ENCODE data around the gene HTRA2.
"Not testable (repeated sequence)": the region's sequence is repeated elsewhere in the genome, so short reads cannot be mapped to it uniquely, and the experiment has no call there.

HTRA2 gene

DNA sequence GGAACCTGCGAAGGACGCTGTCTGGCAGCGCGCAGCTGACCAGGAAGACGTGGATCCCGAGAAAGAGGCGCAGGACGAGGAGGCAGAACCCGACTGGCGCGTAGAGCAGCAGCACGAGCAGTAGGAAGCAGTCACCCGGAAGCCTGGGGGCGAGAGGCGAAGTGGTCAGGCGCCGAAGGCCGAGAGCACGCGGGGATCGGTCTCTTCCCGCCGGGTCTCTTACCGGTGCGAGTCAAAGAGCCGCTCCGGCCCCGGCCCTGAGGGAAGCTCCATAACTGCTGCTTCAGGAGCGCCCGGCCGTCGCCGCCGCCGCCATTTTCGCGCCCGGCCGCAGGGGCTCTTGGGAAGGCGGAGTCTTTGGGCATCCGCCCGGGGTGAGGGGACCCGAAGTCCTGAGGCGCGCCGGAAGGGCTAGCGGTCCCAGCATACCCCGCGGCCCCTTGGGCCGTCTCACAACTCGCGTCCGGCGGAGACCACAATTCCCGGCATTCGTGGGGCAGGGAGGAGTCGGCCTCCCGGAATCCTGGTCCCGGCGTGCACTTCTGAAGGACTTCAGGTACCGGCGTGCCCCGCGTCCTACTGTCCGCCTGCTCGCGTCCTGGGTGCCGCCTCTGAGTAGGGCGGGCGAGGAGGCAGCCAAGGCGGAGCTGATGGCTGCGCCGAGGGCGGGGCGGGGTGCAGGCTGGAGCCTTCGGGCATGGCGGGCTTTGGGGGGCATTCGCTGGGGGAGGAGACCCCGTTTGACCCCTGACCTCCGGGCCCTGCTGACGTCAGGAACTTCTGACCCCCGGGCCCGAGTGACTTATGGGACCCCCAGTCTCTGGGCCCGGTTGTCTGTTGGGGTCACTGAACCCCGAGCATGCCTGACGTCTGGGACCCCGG, at the start of gene HTRA2, which contains the start of gene AUP1:
Gene HTRA2, plus strand, starts transcription at position 577 of the 882 bp plus-strand sequence. Its CDS starts 74 bp downstream, at position 651.
Gene AUP1, minus strand, starts transcription at position 350 of the 882 bp plus-strand sequence. Its CDS starts 77 bp downstream, at position 273.
- peak; percentile 84 to 87 for DNase-seq

DNA sequence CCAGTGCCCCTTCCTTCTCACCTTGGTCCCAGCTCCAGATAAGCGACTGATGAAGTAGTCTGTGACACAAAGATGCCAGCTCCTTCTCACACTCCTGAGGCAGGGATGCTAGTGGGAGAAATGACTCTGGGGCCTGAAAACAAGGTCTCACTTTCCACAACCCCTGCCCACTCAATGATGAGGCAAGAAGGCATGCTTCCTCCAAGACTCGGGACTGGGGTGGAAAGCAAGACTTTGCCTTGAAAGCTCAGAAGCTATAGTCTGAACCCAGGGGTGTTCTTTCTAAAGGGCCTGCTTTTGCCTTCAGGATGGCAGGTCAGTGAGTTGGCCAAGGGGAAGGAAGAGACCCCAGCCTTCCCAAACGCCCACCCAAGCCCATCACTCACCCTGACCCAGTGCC, 48.3 kb upstream of the HTRA2 start:
- DNase-seq: no peak

DNA sequence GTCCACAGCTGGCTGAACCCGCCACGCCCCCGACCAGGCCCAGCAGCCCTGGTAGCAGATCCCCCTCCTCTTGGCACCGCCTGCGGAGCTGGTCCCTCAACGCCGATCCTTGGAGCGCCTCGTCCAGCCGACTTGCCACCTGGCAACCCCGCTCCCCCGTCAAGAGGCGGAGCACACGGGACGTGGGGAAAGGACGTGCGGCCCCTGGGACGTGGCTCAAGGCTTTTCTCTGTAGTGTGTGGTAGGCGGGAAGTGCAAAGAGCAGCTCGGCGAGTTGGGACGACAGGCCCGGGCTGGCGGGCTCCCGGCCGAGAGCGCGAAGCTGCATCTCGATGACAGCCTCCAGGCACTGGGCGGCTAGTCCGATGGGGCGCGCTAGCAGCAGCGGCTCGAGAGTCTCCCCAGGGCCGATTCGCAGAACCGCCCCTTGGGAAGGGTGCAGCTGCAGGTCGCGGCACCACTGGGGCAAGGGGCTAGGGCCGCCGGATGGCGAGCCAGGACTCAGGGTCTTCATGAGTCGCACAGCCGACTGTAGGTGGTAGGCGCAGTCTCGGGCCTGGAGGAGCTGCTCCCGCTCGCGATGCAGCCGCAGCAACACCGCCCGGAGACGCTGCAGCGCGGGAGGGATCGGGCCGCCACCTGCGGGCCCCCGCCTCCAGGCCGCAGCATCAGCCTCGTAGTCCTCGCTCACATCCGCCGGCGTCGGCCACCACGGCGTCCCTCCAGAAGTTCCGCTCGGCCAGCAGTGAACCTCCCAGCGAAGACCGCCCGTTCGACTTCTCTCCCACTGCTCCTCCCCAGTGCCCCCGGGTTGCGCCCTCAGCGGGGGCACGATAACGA, 47.6 kb upstream of the HTRA2 start:
- DNase-seq: peak in 1 of 2 experiments; percentile 49

DNA sequence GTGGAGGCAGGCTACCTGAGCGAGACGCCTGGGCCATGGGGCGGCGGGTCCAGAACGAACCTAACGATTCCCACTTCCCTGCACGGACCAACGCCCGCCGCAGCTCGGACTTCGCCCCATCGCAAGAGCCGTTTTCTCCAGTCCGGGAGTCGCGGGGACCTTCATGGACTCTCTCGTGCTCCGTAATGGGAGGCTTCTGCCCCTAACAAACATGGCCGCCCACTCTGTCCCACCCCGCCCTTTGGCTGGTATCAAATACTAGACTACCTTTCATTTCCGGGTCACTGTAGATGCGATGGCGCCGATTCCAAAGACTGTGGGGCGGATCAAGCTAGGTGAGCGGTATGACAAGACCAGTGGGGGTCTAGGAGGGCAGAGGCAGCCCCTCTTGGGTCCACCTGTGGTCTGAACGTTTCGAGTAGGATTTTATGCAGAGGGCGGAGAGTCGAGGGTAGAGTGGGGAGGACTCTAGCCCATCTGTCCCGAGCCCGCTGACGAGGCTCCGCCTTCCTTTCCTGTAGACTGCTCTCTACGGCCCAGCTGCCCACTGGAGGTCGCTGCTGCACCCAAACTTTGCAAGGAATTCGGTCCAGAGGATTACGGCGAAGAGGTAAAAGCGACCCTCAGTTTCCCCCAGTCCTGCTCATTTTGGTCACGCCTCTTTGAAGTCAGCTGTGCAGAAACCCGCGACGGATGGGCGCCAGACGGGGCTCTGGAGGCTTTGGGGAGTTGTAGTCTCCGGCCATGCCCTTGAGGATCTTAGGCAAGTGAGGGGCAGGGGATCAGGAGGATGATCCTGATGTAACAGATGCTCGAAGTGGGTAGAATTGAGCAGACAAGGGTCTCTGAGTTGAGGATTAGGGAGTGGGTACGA, 46.7 kb upstream of the HTRA2 start, which contains the start of the genes CCDC142 and TTC31:
Gene CCDC142, minus strand, starts transcription at position 198 of the 874 bp plus-strand sequence. Its CDS starts 161 bp downstream, at position 37.
Gene TTC31, plus strand, starts transcription at position 281 of the 874 bp plus-strand sequence. Its CDS starts 15 bp downstream, at position 296.
- peak; percentile 87 to 94 for DNase-seq

DNA sequence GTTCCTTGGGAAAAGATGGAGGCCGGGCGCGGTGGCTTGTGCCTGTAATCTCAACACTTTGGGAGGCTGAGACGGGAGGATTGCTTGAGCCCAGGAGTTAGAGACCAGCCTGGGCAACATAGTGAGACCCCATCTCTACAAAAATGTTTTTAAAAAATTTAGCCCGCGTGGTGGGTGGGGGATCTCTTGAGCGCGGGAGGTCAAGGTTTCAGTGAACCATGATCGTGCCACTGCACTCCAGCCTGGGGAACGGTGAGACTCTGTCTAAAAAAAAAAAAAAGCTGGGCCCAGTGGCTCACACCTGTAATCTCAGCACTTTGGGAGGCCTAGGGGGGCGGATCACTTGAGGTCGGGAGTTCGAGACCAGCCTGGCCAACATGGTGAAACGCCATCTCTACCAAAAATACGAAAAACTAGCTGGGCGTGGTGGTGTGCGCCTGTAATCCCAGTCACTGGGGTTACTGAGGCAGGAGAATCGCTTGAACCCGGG, 46.0 kb upstream of the HTRA2 start:
- not testable (repeated sequence) for DNase-seq

DNA sequence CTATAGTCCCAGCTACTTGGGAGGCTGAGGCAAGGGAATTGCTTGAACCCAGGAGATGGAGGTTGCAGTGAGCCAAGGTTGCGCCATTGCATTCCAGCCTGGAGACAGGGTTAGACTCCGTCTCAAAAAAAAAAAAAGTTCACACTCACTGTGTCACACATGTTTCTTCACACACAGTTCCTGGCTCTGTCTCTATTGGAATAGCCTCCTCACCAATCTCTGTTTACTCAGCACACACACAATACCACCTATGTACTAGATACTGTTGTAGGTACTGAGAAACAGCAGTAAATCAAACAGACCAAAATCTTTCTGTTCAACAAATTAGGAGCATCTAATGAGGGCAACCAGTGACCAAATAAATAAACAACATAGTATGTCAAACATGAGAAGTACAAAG, 43.6 kb upstream of the HTRA2 start:
- DNase-seq: no peak

DNA sequence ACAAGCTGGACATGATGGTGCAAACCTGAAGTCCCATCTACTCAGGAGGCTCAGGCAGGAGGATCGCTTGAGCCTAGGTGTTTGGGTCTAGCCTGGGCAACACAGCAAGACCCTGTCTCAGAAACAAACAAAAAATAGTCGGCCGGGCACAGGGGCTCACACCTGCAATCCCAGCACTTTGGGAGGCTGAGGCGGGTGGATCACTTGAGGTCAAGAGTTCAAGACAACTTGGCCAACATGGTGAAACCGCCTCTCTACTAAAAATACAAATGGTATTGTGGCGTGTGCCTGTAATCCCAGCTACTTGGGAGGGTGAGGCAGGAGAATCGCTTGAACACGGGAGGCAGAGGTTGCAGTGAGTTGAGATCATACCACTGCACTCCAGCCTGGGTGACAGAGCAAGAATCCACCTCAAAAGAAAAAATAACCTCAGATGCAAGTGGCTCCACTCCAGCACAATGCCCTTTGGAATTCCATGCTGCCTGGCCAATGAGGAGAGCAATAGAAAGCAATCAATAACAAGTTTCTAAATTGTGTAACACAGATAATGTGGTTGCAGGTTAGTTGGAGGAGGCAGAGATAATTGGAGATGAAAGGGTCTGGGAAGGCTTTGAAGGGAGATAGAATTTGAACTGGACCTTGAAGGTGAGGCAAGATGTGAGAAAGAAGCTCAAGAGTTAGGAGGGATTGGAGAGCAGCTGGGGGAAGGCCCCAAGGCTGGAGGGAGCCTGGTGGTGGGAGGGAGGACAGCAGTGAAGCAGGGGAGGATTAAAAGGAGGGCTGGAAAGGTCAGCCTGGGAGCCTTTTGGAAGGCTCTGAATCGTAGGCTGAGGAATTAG, 40.9 kb upstream of the HTRA2 start:
- no peak for DNase-seq

DNA sequence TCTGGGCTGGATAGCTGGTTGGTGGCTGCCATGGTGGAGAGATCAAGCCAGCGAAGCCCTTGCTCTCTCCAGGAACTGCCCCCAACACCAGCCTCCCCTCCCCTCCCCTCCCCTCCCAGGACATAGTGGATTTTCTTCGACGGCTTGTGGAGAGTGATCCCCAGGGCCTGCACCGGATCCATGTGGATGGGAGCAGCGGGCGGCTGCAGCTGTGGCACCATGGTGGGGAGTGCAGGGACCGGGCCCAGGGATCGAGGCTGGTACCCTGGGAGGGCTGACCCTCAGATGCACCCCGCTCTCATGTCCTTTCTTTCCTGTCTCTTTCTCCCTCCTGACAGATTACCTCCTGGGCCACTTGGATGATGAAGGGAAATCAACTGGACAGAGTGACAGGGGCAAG, 39.8 kb upstream of the HTRA2 start:
- DNase-seq: no peak

DNA sequence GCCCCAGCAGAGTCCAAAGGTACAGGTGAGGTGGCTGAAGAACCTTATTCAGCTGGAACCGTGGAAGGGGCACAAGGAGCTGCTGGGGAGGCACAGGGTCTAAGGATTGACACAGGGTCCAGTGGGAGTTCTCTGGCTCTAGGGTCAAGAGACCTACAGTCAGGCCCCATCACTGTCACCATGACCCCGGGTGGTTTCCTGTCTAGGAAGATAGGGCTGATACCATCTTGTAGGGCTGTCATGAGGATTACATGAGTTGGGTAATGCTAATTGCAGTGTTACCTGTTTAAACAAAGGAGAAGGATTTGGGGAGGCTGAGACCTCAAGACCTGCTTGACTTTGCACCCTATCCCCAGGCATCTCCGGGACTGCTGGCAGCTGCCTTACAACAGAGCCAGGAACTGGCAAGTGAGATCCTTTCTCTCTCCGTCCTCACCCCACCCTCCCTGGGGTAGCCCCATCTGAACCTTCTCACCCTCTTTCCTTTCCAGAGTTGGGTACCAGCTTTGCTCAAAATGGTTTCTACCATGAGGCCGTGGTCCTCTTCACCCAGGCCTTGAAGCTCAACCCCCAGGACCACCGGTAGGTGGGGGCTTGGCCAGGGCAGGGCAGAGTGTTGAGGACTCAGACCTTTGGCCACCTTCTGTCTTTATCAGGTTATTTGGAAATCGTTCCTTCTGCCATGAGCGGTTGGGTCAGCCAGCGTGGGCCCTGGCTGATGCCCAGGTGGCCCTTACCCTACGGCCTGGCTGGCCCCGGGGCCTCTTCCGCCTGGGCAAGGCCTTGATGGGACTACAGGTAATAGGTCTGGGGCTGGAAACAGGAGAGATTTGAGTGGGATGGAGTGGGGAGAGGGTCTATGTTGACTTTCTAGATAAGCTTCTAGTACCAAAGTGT, 37.8 kb upstream of the HTRA2 start:
- no peak for DNase-seq

DNA sequence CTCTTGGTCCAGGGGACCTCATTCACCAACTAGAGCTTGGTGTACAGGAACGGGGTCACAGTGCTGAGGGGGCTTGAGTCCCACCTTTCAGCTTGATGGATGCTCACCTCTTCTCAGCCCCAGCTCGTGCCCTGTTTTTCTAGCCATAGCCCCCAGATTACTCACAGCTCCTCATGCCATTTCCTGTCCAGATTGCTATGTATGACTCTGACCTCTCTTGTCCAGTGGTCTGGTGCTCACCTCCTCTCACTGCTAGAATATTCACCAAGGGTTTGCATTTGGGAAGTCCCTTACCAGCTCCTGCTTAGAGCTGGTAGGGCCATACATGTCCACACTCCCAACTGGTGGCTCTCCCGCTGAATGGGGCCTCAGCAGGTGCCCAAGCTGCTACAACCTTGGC, 36.2 kb upstream of the HTRA2 start:
- no peak for DNase-seq

DNA sequence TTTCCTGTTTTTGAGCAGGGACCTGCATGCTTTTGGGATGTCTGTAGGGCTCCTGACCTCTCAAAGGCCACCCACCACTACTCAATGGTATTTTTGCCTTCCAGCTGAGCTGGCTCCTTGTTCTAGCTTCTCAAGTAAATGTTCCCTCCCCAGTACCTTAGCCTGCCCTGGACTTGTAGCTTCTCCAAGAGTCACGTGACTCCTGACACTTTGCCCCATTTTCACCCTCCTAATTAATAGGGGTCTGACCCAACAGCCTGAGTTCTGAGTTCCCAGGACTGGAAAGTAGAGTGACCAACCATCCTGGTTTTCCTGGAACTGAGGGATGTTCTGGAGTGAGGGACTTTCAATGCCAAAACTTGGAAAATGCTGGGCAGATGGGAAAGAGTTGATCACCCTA, 34.3 kb upstream of the HTRA2 start:
- no peak for DNase-seq

DNA sequence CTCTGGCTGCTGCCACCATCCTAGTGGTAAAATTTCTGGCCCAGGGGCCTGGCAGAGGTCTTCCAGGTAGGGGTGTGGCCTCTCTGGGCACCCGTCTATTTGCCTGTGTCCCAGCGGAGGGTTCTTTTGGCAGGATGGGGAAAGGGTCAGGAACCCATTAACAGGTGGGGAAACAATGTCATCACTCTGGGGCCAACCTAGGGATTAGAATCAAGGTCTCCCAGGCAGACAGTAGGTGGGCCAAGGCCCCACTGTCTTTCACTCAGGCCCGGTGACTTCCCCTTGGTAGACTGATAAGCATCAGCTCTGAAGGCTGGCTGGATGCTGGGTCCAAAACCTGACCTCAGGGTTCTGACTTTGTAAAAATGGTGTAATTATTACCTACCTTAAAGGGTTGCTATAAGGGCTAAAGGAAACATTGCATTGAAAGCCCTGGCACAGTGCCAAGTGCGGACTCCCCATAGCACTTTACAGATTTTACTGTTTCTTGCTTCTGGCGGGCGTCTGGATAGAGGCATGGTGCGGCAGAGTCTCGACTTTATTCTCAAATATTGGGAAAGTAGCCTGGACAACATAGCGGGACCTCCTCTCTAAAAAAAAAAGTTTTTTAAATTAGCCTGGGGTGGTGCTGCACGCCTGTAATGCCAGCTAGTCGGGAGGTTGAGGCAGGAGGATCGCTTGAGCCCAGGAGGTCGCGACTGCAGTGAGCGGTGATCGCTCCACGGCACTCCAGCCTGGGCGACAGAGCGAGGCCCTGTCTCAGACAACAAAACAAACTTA, 32.5 kb upstream of the HTRA2 start:
- no peak for DNase-seq

DNA sequence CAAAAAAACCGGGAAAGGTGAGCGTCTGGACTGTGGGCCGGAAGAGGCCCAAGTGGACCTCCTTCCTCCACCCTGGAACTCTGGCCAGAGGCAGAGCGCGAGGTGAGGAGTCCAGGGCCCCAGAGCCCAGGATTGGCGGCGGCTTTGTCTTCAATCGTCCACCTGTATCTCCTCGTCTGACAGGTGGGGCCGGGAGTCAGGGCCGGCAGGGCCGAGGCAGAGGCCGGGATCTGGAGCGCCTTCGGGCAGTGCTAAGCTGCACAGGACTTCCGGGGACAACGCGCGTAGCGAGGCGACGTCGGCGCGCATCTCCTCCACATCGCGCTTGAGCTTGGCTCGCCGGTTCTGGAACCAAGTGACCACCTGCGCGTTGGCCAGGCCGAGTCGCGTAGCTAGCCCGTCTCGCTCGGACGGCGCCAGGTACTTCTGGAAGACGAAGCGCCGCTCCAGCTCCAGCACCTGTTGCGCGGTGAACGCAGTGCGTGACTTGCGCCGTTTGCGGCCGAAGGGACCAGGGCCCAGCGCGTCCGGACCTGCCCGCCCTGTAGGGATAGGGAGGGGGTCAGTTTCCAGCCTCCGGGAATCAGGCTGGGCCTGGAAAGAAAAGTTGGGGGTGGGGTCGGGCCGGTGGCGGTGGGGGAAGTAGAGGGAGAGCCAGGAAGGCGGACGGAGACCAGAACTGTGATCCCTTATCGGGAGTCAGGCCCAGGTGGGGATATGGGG, 31.8 kb upstream of the HTRA2 start:
- DNase-seq: peak in 1 of 2 experiments; percentile 38

DNA sequence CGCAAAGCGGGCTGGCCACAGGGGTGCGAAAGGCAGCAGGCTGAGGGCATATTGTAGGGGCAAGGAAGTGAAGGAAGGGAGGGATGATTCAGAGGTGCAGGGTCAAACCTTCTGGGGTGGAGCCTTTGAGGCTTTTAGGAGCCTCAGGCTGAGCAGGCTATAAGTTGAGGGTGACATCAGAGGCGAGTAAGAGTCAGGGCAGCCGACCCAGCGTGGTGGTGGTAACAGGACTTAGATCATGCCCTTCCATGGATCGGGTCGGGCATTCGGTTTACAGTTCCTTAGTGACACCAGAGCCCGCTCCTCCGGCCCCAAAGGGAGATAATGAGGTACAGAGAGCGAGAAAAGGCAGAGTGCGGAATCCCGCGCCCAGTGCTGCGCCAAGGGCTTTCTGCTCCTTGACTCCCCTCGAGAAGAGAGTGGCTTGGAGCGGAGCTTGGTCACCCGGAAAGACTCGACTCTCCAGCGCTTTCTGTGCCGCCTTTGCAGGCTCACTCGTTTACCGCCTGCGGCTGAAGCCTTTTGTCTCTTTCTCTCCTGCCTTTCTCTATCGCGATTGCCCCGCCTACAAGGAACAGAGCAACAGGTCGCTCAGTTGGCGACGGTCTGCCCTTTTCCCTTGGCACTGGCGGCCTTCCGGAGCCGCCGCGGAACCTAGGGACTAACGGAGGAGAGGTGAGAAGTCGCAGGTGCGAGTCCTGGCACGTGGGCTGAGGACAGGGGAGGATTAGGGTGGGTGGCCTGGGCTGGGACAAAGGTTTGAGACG, 31.1 kb upstream of the HTRA2 start:
- DNase-seq: no peak

DNA sequence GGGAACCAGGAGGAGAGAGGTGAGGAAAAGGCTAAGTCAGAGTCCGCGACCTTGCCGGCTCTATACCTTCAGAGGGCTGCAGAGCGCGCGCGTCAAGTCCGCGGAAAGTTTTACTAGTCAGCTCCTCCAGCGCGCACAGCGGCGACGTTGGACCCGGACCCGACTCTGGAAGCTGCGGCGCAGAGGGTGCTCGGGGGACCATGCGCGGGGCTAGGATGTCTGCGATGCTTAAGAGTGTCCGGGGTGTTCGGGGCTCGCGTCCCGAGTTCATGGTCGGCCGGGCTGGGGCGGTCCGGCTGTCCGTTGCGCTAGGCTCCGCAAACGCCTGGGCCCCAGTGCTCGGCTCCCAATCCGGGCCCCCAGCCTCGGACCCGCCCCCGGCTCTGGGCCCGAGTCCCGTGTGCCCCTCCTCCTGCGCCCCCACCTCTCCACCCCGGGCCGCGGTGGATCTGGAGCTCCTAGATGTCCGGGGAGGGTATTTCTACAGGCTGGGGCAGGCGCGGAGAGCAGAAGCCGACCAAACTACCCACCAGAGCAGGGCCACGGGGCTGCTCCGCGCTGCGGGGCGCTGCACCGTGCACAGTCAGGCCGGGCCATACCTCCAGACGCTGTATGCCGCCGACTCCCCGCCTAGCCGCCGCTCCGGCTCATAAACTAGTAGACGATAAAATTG, 30.3 kb upstream of the HTRA2 start, which contains the start of gene LBX2:
Gene LBX2, minus strand, starts transcription at position 337 of the 673 bp plus-strand sequence. Its CDS starts 66 bp downstream, at position 271.
- DNase-seq: peak; percentile 30 to 42

DNA sequence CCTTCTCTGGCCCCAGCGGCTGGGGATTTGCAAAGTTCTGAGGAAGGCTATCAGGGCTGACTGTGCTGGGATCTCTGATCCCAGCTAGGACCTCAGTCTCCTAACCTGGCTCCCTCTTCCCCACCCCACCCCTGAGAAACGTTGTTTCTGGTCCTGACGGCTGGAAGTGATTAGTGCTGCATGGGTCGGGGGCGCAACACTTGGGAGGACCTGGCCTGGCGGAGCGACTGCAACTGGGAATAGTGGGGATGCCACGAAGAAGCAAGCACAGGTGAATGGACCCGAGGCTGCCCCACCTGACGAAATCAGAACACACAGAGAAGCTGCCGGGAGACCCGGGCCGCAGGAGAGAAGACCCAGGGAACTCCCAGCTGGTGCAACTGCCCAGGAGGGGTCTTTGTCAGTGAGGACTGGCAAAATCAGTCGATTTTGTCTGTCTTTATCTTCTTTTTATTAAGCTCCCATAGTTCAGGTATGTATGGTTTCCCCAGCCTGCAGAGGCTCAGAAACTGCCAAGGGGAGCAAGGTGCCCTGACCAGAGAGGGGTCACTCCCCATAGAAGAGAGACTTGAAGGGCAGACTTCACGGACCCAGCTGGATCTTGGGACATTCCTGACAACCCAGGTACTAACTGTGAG, 29.7 kb upstream of the HTRA2 start:
- no peak for DNase-seq

DNA sequence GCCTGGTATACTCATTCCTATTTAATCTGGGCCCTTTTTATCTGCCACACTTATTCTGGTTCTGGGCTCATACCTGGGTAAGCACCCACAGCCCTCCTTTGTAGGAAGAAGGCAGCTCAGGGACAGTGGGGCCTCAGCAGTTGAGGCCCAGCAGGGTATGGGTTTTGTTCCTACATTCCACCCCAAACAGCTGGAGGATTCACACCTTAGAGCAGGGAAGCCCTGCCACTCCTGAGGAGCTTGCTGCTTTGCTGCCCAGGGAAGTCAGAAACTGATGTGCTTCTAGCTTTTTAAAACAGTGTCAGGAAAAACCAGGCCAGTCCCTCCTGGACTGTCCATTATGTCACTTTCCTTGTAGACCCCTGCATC, 29.2 kb upstream of the HTRA2 start:
- no peak for DNase-seq
